Thymus (tissue), 11 donors: Measurements from ENCODE around the gene TMEM175. TPM values are rescaled to one million over a fixed set of nuclear protein-coding genes. Genes with fewer than 3 reads are reported as not detected.
"Not testable (repeated sequence)": the region's sequence is repeated elsewhere in the genome, so short reads cannot be mapped to it uniquely, and the experiment has no call there.

ENCODE experiments used
- DNase-seq, 9 donors: peaks; one replicate each; pipeline ENCODE4 v3.0.0-alpha.2; 2013; ENCODE audit warnings: low spot score in 9 of 9, low read depth in 6 of 9, missing footprints in 1 of 9
- H3K27ac ChIP-seq, 2 donors: one replicate each; pipeline ENCODE4 v1.5.1; 2013; ENCODE audit warnings: control low read depth in 1 of 2, low read depth in 1 of 2, low read length in 1 of 2, mild to moderate bottlenecking in 1 of 2, moderate library complexity in 1 of 2
- H3K27me3 ChIP-seq, 2 donors: one replicate each; pipeline ENCODE4 v1.5.1; 2013; ENCODE audit warnings: low read length in 1 of 2; ENCODE audit not compliant: control insufficient read depth in 2 of 2, insufficient read depth in 1 of 2
- H3K36me3 ChIP-seq, 2 donors: one replicate each; pipeline ENCODE4 v1.5.1; 2013; ENCODE audit warnings: low read length in 1 of 2, mild to moderate bottlenecking in 1 of 2, moderate library complexity in 1 of 2; ENCODE audit not compliant: control insufficient read depth in 2 of 2, insufficient read depth in 2 of 2
- H3K4me1 ChIP-seq, 2 donors: one replicate each; pipeline ENCODE4 v1.5.1; 2013; ENCODE audit warnings: low read length in 2 of 2; ENCODE audit not compliant: control insufficient read depth in 2 of 2, insufficient read depth in 2 of 2
- H3K4me3 ChIP-seq, 2 donors: one replicate each; pipeline ENCODE4 v1.5.1; 2013; ENCODE audit warnings: low read length in 2 of 2, control low read depth in 1 of 2, mild to moderate bottlenecking in 1 of 2
- H3K9me3 ChIP-seq, 2 donors: one replicate each; pipeline ENCODE4 v1.5.1; 2013; ENCODE audit warnings: low read length in 1 of 2, mild to moderate bottlenecking in 1 of 2; ENCODE audit not compliant: control insufficient read depth in 2 of 2, insufficient read depth in 1 of 2
- WGBS: extraction: QIAGEN DNeasy Blood & Tissue Kit; methylation state at CpG from one replicate; pipeline ENCODE4 v1.1.7; 2013; 5-methylcytosine and 5-hydroxymethylcytosine counted together
- polyA plus RNA-seq: library from polyadenylated mRNA; stranded (reverse); fragments of 200-250 nt; gene quantifications from one replicate; pipeline ENCODE4 v1.2.3, GENCODE V29; 2013
- total RNA-seq: library from RNA; stranded (reverse); fragments of 120-200 nt; gene quantifications from one replicate; pipeline ENCODE4 v1.2.4, GENCODE V29; 2013
- donor health status: healthy.

The TMEM175 gene
- total and polyA plus RNA-seq, 2 donors, result 10.9 to 87.1 TPM

DNA sequence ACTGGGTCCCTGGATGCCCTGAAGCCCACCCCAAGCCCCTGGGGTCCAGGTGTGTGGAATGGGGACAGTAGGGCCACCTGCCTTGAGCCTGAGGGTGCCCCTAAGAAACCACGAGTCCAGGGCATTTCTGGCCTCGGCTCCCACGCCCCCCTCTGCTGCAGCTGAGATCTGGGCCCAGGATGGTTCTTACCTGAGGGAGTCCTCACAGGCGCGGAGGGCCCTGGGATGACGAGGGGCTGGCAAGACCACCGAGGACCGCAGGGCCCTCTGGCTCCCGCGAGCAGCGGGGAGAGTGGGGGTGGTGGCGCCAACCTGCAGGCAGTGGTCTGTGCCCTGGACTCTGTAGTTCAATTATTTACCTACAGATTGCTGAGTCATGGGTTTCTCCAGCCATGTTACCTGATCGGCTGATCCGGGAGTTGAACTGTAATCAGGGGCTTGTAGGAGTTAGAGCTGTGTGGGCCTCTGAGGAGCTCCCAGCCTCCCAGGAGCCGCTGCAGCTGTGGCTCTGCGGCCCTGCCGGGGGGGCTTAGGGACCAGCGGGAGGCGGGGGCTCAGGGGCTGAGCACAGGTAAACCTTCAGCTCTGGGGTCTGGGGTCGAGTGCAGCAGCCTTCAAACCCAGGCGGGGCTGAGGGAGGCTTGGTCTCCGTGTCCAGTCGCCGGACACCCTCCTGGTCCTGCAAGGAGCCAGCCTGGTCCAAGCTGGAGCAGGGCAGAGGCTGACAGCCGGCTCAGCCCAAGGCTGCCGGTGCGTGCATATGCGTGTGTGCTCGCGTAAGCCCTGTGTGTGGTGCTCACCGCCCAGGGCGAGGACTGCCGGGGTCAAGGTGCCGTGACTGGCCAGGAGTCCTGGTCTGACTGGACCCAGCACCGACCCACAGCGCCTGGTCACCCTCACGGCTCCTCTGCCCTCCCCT, 61.1 kb downstream of the TMEM175 start, which contains the start of gene SLC26A1:
Gene SLC26A1, minus strand, starts transcription at position 294 of the 919 bp plus-strand sequence. CDS start 1,701 bp downstream, outside the sequence.
- no peak within 1 kb of the TSS for H3K4me3 ChIP-seq

GRCh38 chr4:995311-996026, 63.2 kb downstream of the TMEM175 start:
- Histone ChIP-seq H3K4me3 (no peak overlapping the region), H3K9me3 (no peaks in the 10 kb centered on the region), H3K4me1 (no peaks in the 10 kb centered on the region), H3K36me3 (peaks cover 0 to 13% of the 10 kb centered on the region in 2 donors), H3K27ac (no peak overlapping the region), H3K27me3 (peaks cover 31 to 51% of the 10 kb centered on the region in 2 donors)
- DNase-seq, result no peak
- 96% methylated on average over 23 of the region's 23 CpGs for WGBS

More for the DNA sequence above, 61.1 kb downstream of the TMEM175 start, which contains the start of gene SLC26A1:
- peaks cover 5 to 22% of the 10 kb centered on the region in 2 donors for H3K36me3 ChIP-seq
- H3K27ac ChIP-seq, result peak within 1 kb of the TSS in 1 of 2 donors; percentile 27
- no peaks in the 10 kb centered on the region for H3K9me3 ChIP-seq
- DNase-seq, result no peak
- WGBS, result 95% methylated on average over 37 of the region's 37 CpGs
- H3K27me3 ChIP-seq, result peaks cover 24 to 30% of the 10 kb centered on the region in 2 donors
- H3K4me1 ChIP-seq, result no peaks in the 10 kb centered on the region

GRCh38 chr4:996030-996996, 64.1 kb downstream of the TMEM175 start:
- H3K36me3 ChIP-seq, result peaks cover 0 to 6% of the 10 kb centered on the region in 2 donors
- H3K27me3 ChIP-seq, result peaks cover 40 to 60% of the 10 kb centered on the region in 2 donors
- H3K4me3 ChIP-seq, result no peak overlapping the region
- WGBS, result 81% methylated on average over 15 of the region's 15 CpGs
- no peaks in the 10 kb centered on the region for H3K9me3 ChIP-seq
- H3K4me1 ChIP-seq, result no peaks in the 10 kb centered on the region
- H3K27ac ChIP-seq, result no peak overlapping the region
- DNase-seq, result no peak

DNA sequence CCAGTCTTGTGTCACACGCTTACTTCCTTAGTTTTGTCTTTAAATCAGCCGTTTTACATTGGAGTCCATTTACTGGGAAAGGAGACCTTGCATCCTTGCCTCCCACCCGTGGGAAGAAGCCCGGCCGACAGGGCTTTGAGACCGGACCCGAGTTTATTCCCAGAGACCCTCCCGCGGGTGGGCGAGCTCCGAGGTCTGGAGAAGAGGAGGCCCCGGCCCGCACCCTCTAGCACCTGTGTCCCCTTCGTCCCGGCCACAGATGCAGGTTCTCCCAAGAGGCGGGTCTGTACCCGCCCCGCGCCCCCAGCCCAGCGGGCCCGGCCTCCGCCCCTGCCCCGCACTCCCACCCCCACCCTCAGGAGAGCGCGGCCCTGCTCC, 64.7 kb downstream of the TMEM175 start:
- no peak for DNase-seq
- 18% methylated on average over 25 of the region's 25 CpGs for WGBS
- Histone ChIP-seq H3K27me3 (peaks cover 47 to 66% of the 10 kb centered on the region in 2 donors), H3K27ac (no peak overlapping the region), H3K36me3 (no peaks in the 10 kb centered on the region), H3K4me3 (no peak overlapping the region), H3K4me1 (no peaks in the 10 kb centered on the region), H3K9me3 (no peaks in the 10 kb centered on the region)

GRCh38 chr4:997375-998071, 65.3 kb downstream of the TMEM175 start:
- H3K4me1 ChIP-seq, result no peaks in the 10 kb centered on the region
- H3K27me3 ChIP-seq, result peaks cover 52 to 72% of the 10 kb centered on the region in 2 donors
- no peak overlapping the region for H3K27ac ChIP-seq
- DNase-seq, result no peak
- H3K4me3 ChIP-seq, result peak overlapping the region in 1 of 2 donors; percentile 17
- no peaks in the 10 kb centered on the region for H3K36me3 ChIP-seq
- 3% methylated on average over 68 of the region's 68 CpGs for WGBS
- no peaks in the 10 kb centered on the region for H3K9me3 ChIP-seq

GRCh38 chr4:998096-998691, 65.9 kb downstream of the TMEM175 start:
- Histone ChIP-seq H3K36me3 (no peaks in the 10 kb centered on the region), H3K4me1 (peaks cover 0 to 2% of the 10 kb centered on the region in 2 donors), H3K9me3 (no peaks in the 10 kb centered on the region), H3K27me3 (peaks cover 59 to 78% of the 10 kb centered on the region in 2 donors), H3K27ac (no peak overlapping the region), H3K4me3 (no peak overlapping the region)
- whole genome bisulfite sequencing, result 61% methylated on average over 12 of the region's 12 CpGs
- DNase-seq, result no peak

DNA sequence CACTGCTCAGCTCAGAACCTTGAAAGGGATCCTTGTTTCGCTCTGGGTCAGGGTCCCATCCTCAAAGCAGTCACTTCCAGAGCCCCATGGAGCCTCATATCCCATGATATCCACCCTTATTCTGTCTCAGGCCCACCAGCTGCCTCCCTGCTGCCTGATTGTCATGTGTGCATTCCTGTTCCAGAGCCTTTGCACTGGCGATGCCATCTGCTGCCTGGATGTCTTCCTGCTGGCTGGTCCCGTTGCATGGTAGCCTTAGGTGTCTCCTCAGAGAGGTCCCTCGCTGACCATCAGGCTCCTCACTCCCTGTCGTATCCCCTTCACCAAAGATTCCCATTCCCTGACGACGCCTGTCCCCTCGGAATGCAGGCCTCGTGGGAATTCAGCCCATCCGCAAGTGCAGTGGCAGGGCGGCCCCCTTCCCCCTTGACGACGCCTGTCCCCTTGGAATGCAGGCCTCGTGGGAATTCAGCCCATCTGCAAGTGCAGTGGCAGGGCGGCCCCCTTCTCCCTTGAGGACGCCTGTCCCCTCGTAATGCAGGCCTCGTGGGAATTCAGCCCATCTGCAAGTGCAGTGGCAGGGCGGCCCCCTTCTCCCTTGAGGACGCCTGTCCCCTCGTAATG, 67.1 kb downstream of the TMEM175 start:
- H3K4me3 ChIP-seq, H3K9me3 ChIP-seq, H3K27ac ChIP-seq, H3K36me3 ChIP-seq, DNase-seq, H3K4me1 ChIP-seq: not testable (repeated sequence)
- H3K27me3 ChIP-seq, result peaks cover 70 to 90% of the 10 kb centered on the region in 2 donors
- 65% methylated on average over 16 of the region's 21 CpGs for WGBS
